ENCODE measurements around the gene RAB5IF. TPM values are rescaled to one million over a fixed set of nuclear protein-coding genes. Genes with fewer than 3 reads are reported as not detected.
A peak's percentile ranks its signal among the peaks of the same experiment; 100 is the strongest.

RAB5IF gene
- polyA plus RNA-seq, 4 donors: 97.2 to 173 (median 128) TPM

- Histone ChIP-seq H3K9me3 (ENCODE audit: control insufficient read depth in 2 of 2, insufficient read depth in 1 of 2, low read depth in 1 of 2, low read length in 1 of 2) (no peaks in the 10 kb centered on the region), H3K36me3 (ENCODE audit: control insufficient read depth in 3 of 3, insufficient read depth in 2 of 3, low read depth in 1 of 3, low read length in 3 of 3) (no peaks in the 10 kb centered on the region), H3K27ac (ENCODE audit: low read depth in 1 of 3, low read length in 2 of 3) (no peak overlapping the region), H3K4me1 (ENCODE audit: control insufficient read depth in 3 of 3, insufficient read depth in 2 of 3, low read depth in 1 of 3, low read length in 2 of 3) (no peaks in the 10 kb centered on the region), H3K27me3 (ENCODE audit: control insufficient read depth in 3 of 3, insufficient read depth in 3 of 3, low read length in 3 of 3) (no peaks in the 10 kb centered on the region), H3K4me3 (ENCODE audit: low read depth in 1 of 3, low read length in 3 of 3) (no peak overlapping the region)
- FAIRE-seq (no peak), DNase-seq (no peak)
- 71 to 89% (median 76%) methylated on average over 6 of the region's 6 CpGs for WGBS, 3 donors
Observed at GRCh38 chr20:36642136-36642535, 36.6 kb downstream of the RAB5IF start.

DNA sequence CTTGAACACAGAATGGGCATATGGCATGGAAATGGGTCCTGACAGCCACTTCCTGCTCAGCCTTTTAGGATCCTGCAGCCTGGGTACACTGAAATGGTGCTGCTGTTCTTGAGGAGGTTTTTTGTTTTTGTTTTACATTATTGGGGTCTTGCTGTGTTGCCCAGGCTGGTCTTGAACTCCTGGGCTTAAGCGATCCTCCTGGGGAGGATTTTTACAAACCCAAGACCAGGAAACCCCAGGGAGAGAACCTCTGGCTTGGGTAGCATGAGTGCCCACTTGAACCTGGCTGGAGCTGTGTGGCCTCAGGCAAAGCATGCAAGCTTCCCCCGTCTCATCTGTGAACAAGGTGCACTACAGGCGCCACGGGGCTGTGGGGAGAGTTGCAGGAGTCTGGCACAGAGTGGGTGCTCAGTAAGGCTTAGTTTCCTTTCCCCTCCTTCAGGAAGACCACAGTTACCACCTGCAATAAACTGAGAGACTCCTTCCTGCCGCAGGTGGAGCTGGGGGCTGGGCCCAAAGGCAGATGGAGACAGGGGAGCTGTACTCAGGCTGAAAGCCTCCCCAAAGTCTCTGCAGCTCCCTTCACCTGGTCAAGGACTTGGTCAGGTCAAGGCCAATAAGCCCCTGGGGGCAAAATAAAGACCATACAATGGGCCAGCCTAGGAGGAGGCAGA is 38.6 kb downstream of the RAB5IF start:
- FAIRE-seq: no peak
- DNase-seq: peak in 1 of 2 donors; percentile 53
- H3K9me3 ChIP-seq (ENCODE audit: control insufficient read depth in 2 of 2, insufficient read depth in 1 of 2, low read depth in 1 of 2, low read length in 1 of 2): no peaks in the 10 kb centered on the region
- no peaks in the 10 kb centered on the region for H3K27me3 ChIP-seq (ENCODE audit: control insufficient read depth in 3 of 3, insufficient read depth in 3 of 3, low read length in 3 of 3)
- peaks cover 0 to 2% (median 0%) of the 10 kb centered on the region in 3 donors for H3K4me1 ChIP-seq (ENCODE audit: control insufficient read depth in 3 of 3, insufficient read depth in 2 of 3, low read depth in 1 of 3, low read length in 2 of 3)
- peak overlapping the region in 1 of 3 donors; percentile 50 for H3K4me3 ChIP-seq (ENCODE audit: low read depth in 1 of 3, low read length in 3 of 3)
- no peaks in the 10 kb centered on the region for H3K36me3 ChIP-seq (ENCODE audit: control insufficient read depth in 3 of 3, insufficient read depth in 2 of 3, low read depth in 1 of 3, low read length in 3 of 3)
- 64 to 76% (median 65%) methylated on average over 5 of the region's 5 CpGs for WGBS, 3 donors
- H3K27ac ChIP-seq (ENCODE audit: low read depth in 1 of 3, low read length in 2 of 3): peak overlapping the region in 2 of 3 donors; percentile 14 to 70

GRCh38 chr20:36644706-36645095 is 39.1 kb downstream of the RAB5IF start:
- 73 to 76% (median 76%) methylated on average over 7 of the region's 7 CpGs for WGBS, 3 donors
- FAIRE-seq: no peak
- H3K27ac ChIP-seq (ENCODE audit: low read depth in 1 of 3, low read length in 2 of 3): peak overlapping the region in 2 of 3 donors; percentile 14 to 70
- peak overlapping the region in 1 of 3 donors; percentile 50 for H3K4me3 ChIP-seq (ENCODE audit: low read depth in 1 of 3, low read length in 3 of 3)
- H3K4me1 ChIP-seq (ENCODE audit: control insufficient read depth in 3 of 3, insufficient read depth in 2 of 3, low read depth in 1 of 3, low read length in 2 of 3): peaks cover 0 to 2% (median 0%) of the 10 kb centered on the region in 3 donors
- no peak for DNase-seq
- no peaks in the 10 kb centered on the region for H3K9me3 ChIP-seq (ENCODE audit: control insufficient read depth in 2 of 2, insufficient read depth in 1 of 2, low read depth in 1 of 2, low read length in 1 of 2)
- no peaks in the 10 kb centered on the region for H3K36me3 ChIP-seq (ENCODE audit: control insufficient read depth in 3 of 3, insufficient read depth in 2 of 3, low read depth in 1 of 3, low read length in 3 of 3)
- H3K27me3 ChIP-seq (ENCODE audit: control insufficient read depth in 3 of 3, insufficient read depth in 3 of 3, low read length in 3 of 3): no peaks in the 10 kb centered on the region

DNA sequence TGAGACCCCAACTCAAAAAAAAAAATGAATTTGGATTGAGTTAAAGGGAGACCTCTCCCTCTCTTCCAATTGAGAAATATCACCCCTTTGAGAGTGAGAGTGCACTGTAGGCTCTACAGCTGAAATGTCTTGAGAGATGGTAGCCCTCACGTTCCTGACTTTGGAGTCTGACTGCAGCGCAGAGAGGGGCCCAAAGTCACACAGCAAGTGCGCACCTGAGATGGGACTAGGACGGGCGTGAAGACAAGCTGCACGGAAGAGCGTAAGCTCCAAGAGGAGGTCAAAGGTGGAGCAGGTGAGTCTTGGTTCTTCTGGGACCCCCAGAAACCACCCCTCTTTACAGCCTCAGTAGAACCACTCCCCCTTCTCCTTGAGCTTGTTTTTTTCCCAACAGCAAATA is 39.8 kb downstream of the RAB5IF start:
- H3K9me3 ChIP-seq (ENCODE audit: control insufficient read depth in 2 of 2, insufficient read depth in 1 of 2, low read depth in 1 of 2, low read length in 1 of 2): no peaks in the 10 kb centered on the region
- H3K4me1 ChIP-seq (ENCODE audit: control insufficient read depth in 3 of 3, insufficient read depth in 2 of 3, low read depth in 1 of 3, low read length in 2 of 3): peaks cover 0 to 2% (median 0%) of the 10 kb centered on the region in 3 donors
- H3K36me3 ChIP-seq (ENCODE audit: control insufficient read depth in 3 of 3, insufficient read depth in 2 of 3, low read depth in 1 of 3, low read length in 3 of 3): no peaks in the 10 kb centered on the region
- peak overlapping the region in 1 of 3 donors; percentile 50 for H3K4me3 ChIP-seq (ENCODE audit: low read depth in 1 of 3, low read length in 3 of 3)
- DNase-seq (no peak), FAIRE-seq (no peak)
- H3K27me3 ChIP-seq (ENCODE audit: control insufficient read depth in 3 of 3, insufficient read depth in 3 of 3, low read length in 3 of 3): no peaks in the 10 kb centered on the region
- WGBS, 3 donors: 69 to 89% (median 76%) methylated on average over 7 of the region's 7 CpGs
- peak overlapping the region in 2 of 3 donors; percentile 69 to 71 for H3K27ac ChIP-seq (ENCODE audit: low read depth in 1 of 3, low read length in 2 of 3)

DNA sequence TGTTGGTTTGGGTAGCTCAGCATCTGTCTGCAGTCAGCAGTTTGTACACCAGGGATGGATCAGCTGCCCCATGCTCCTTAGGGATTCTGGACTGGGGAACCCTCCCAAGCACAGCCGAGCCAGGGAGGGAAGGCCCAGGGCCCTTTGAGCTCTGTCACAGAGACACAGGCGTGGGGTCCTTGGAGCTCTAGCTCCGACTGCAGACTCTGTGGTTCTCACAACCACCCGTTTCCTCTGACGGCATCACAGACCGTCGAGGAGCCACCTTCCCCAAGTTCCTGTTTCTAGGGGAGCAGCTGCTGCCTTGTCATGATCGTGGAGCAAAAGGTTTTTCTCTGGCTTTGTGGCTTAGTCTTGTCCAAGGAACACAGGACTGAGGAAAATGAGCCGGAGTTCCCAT is 40.4 kb downstream of the RAB5IF start, which contains the start of gene SLA2:
Gene SLA2, minus strand, starts transcription at position 199 of the 400 bp plus-strand sequence. CDS start 4,861 bp downstream, outside the sequence.
- Histone ChIP-seq H3K27me3 (ENCODE audit: control insufficient read depth in 3 of 3, insufficient read depth in 3 of 3, low read length in 3 of 3) (no peaks in the 10 kb centered on the region), H3K27ac (ENCODE audit: low read depth in 1 of 3, low read length in 2 of 3) (peak within 1 kb of the TSS in 2 of 3 donors; percentile 69 to 71), H3K4me1 (ENCODE audit: control insufficient read depth in 3 of 3, insufficient read depth in 2 of 3, low read depth in 1 of 3, low read length in 2 of 3) (peaks cover 0 to 2% (median 0%) of the 10 kb centered on the region in 3 donors), H3K4me3 (ENCODE audit: low read depth in 1 of 3, low read length in 3 of 3) (peak within 1 kb of the TSS in 1 of 3 donors; percentile 50), H3K9me3 (ENCODE audit: control insufficient read depth in 2 of 2, insufficient read depth in 1 of 2, low read depth in 1 of 2, low read length in 1 of 2) (no peaks in the 10 kb centered on the region), H3K36me3 (ENCODE audit: control insufficient read depth in 3 of 3, insufficient read depth in 2 of 3, low read depth in 1 of 3, low read length in 3 of 3) (no peaks in the 10 kb centered on the region)
- no peak for FAIRE-seq
- WGBS, 3 donors: 45 to 87% (median 58%) methylated on average over 9 of the region's 9 CpGs
- peak in 1 of 2 donors; percentile 53 for DNase-seq

DNA sequence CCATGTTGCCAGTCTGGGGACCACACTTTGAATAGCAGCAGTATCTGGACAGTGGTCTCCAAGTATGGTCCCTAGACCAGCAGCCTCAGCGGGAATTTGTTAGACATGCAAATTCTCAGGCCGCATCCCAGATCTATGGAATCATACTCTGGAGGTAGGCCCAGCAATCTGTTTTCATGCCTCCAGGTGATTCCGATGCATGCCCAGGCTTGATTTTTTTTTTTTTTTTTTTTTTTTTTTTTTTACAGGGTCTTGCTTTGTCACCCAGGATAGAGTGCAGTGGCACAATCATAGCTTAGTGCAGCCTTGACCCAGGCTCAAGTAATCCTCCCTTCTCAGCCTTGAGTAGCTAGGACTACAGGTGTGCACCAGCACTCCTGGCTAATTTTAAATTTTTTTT is 41.1 kb downstream of the RAB5IF start:
- H3K4me1 ChIP-seq (ENCODE audit: control insufficient read depth in 3 of 3, insufficient read depth in 2 of 3, low read depth in 1 of 3, low read length in 2 of 3): peaks cover 0 to 2% (median 0%) of the 10 kb centered on the region in 3 donors
- no peak for DNase-seq
- no peak for FAIRE-seq
- no peaks in the 10 kb centered on the region for H3K36me3 ChIP-seq (ENCODE audit: control insufficient read depth in 3 of 3, insufficient read depth in 2 of 3, low read depth in 1 of 3, low read length in 3 of 3)
- H3K9me3 ChIP-seq (ENCODE audit: control insufficient read depth in 2 of 2, insufficient read depth in 1 of 2, low read depth in 1 of 2, low read length in 1 of 2): no peaks in the 10 kb centered on the region
- H3K27me3 ChIP-seq (ENCODE audit: control insufficient read depth in 3 of 3, insufficient read depth in 3 of 3, low read length in 3 of 3): no peaks in the 10 kb centered on the region
- WGBS, 3 donors: 94 to 97% (median 96%) methylated on average over 3 of the region's 3 CpGs
- H3K4me3 ChIP-seq (ENCODE audit: low read depth in 1 of 3, low read length in 3 of 3): no peak overlapping the region
- no peak overlapping the region for H3K27ac ChIP-seq (ENCODE audit: low read depth in 1 of 3, low read length in 2 of 3)

DNA sequence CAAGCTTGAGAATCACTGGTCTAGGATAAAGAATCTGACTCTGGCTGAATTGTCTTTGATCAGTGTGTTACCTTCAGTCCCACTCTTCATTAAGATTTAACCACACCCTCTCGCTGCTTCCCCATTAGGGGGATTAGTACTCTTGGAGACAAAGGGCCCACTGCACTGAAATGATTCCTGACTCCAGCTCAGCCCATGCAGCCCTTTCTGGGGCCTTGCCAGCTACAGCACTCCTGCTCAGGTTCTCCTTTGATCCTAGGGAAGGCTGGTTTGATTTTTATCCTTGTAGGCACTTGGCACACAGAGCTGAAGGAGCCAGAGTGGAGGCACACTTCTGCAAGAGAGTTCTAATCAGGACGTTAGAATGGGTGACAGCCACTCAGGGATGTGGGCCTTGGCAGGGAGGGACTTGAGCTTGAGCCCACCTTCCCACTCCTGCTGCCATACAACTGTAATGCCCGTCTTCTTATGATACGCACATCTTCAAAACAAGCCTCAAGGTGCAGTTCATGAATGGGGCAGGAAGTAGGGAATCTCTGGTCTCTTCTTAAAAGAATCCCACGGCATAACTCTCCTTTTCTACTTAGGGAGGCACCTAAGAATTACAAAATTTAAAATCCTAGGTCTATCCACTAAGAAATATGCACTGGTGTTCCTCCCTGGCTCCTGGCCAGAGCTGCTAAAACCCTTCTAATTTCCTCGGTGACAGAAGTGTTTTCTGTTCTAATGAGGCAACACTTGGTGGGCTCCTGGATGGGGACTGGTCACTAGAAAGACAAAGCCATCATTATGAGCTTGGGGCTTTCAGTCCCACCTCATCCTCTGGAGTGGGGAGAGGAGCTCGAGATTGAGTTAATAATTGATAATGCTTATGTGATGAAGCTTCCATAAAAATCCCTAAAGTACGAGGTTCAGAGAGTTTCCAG is 41.9 kb downstream of the RAB5IF start:
- H3K4me1 ChIP-seq (ENCODE audit: control insufficient read depth in 3 of 3, insufficient read depth in 2 of 3, low read depth in 1 of 3, low read length in 2 of 3): peaks cover 0 to 2% (median 0%) of the 10 kb centered on the region in 3 donors
- 28 to 57% (median 45%) methylated on average over 8 of the region's 8 CpGs for WGBS, 3 donors
- no peaks in the 10 kb centered on the region for H3K36me3 ChIP-seq (ENCODE audit: control insufficient read depth in 3 of 3, insufficient read depth in 2 of 3, low read depth in 1 of 3, low read length in 3 of 3)
- no peak for FAIRE-seq
- H3K4me3 ChIP-seq (ENCODE audit: low read depth in 1 of 3, low read length in 3 of 3): no peak overlapping the region
- no peaks in the 10 kb centered on the region for H3K27me3 ChIP-seq (ENCODE audit: control insufficient read depth in 3 of 3, insufficient read depth in 3 of 3, low read length in 3 of 3)
- H3K27ac ChIP-seq (ENCODE audit: low read depth in 1 of 3, low read length in 2 of 3): no peak overlapping the region
- no peaks in the 10 kb centered on the region for H3K9me3 ChIP-seq (ENCODE audit: control insufficient read depth in 2 of 2, insufficient read depth in 1 of 2, low read depth in 1 of 2, low read length in 1 of 2)
- peak in 1 of 2 donors; percentile 18 for DNase-seq

DNA sequence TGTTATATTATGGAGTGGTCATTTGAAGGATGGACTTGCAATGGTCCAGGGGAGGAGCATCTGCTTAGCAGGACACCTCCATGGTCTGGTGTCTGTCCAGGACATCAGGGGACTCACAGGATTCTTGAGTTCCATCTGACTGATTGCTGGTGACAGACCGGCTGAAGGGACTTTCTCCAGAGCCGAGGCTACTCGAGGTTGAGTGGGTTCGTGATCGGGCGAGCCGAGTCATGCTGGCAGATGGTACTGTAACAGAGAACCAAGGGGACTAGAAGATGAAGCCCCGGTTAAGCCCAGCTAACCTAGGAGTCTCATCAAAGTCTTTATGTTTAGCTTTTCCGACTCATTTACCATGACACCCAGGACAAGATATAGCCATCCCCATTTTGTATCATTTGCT is 47.9 kb downstream of the RAB5IF start:
- H3K9me3 ChIP-seq (ENCODE audit: control insufficient read depth in 2 of 2, insufficient read depth in 1 of 2, low read depth in 1 of 2, low read length in 1 of 2): no peaks in the 10 kb centered on the region
- no peak for FAIRE-seq

More for the DNA sequence above, 47.9 kb downstream of the RAB5IF start:
- Histone ChIP-seq H3K27me3 (ENCODE audit: control insufficient read depth in 3 of 3, insufficient read depth in 3 of 3, low read length in 3 of 3) (no peaks in the 10 kb centered on the region), H3K4me3 (ENCODE audit: low read depth in 1 of 3, low read length in 3 of 3) (no peak overlapping the region), H3K4me1 (ENCODE audit: control insufficient read depth in 3 of 3, insufficient read depth in 2 of 3, low read depth in 1 of 3, low read length in 2 of 3) (no peaks in the 10 kb centered on the region), H3K27ac (ENCODE audit: low read depth in 1 of 3, low read length in 2 of 3) (no peak overlapping the region), H3K36me3 (ENCODE audit: control insufficient read depth in 3 of 3, insufficient read depth in 2 of 3, low read depth in 1 of 3, low read length in 3 of 3) (peaks cover 0 to 10% (median 7%) of the 10 kb centered on the region in 3 donors)
- 90 to 93% (median 92%) methylated on average over 9 of the region's 9 CpGs for WGBS, 3 donors
- no peak for DNase-seq
